ENCODE data around the gene ARHGAP45. TPM values are rescaled to one million over a fixed set of nuclear protein-coding genes. Genes with fewer than 3 reads are reported as not detected.

ARHGAP45 gene
- total and polyA plus RNA-seq, 9 of the 15 experiments (the other 6 are each of a cell fraction or from before 2014, with no cell fraction given) = 0.08 to 22.1 (median 4.2) TPM

DNA sequence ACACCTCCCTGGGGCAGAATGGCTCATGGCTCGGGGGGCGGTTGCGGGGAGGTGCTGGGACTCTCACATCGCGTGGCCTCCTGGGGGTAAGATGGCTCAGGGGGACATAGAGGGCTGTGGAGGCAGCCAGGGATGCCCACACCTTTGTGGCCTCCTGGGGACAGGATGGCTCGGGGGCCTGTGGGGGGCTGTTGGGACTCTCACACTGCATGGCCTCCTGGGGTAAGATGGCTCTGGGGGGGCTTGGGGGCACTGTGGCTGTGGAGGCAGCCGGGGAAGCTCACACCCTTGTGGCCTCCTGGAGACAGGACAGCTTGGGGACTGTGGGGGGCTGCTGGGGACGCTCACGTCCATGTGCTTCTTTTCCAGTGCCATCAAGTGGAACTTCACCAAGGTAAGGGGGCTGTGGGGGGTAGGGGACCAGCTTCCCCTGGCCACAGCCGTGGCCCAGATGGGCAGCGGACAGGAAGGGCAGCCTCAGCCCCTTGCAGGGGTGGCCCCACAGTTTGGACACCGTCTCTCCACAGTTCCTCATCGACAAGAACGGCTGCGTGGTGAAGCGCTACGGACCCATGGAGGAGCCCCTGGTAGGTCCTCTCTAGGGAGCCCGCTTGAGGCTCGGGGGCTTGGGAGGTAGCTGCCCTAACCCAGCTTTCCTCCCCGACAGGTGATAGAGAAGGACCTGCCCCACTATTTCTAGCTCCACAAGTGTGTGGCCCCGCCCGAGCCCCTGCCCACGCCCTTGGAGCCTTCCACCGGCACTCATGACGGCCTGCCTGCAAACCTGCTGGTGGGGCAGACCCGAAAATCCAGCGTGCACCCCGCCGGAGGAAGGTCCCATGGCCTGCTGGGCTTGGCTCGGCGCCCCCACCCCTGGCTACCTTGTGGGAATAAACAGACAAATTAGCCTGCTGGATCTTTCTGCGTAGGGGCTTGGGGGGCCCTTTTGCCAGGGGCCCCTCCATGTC lies 39.2 kb downstream of the ARHGAP45 start:
- ATAC-seq = no peak
- H2AFZ ChIP-seq (ENCODE audit: low read depth, low read length) = no peak overlapping the region
- DNase-seq (ENCODE audit: extremely low read depth in 1 of 4, low spot score in 3 of 4) = no peak
- peak overlapping the region in 1 of 2 experiments; percentile 61; a peak in 2 of 4 replicates for H3K9ac ChIP-seq (ENCODE audit: insufficient read depth in 1 of 2, low read depth in 2 of 2, low read length in 2 of 2)
- ChIA-PET CTCF (ENCODE audit: low intra/inter-chr PET ratio) (no interaction called here), POLR2A (interaction anchor here (0.8 kb wide), 1 partner anchor 93 kb away, joined by 4 read pairs; no protein-coding TSS in a partner anchor)
- no peak overlapping the region for H3K4me3 ChIP-seq
- no peak overlapping the region for H3K27ac ChIP-seq (ENCODE audit: extremely low read depth, low read depth, low read length)
- peaks cover 21 to 87% of the 10 kb centered on the region in 2 experiments for H3K4me1 ChIP-seq (replicated peaks in 1 of 2; ENCODE audit: control insufficient read depth in 2 of 2, insufficient read depth in 2 of 2, low read length in 2 of 2)
- no peaks in the 10 kb centered on the region; the same call in 1 of the 2 replicates for H4K20me1 ChIP-seq (replicated peaks; ENCODE audit: control insufficient read depth, insufficient read depth, low read length)
- TF ChIP-seq RBFOX2 (IDR thresholded peaks at IDR 0.05; ENCODE audit: low read depth, low read length) = 0 out of 2 replicates have a peak, but pooled peaks have one; percentile 27
- TF ChIP-seq, protein P1, sequence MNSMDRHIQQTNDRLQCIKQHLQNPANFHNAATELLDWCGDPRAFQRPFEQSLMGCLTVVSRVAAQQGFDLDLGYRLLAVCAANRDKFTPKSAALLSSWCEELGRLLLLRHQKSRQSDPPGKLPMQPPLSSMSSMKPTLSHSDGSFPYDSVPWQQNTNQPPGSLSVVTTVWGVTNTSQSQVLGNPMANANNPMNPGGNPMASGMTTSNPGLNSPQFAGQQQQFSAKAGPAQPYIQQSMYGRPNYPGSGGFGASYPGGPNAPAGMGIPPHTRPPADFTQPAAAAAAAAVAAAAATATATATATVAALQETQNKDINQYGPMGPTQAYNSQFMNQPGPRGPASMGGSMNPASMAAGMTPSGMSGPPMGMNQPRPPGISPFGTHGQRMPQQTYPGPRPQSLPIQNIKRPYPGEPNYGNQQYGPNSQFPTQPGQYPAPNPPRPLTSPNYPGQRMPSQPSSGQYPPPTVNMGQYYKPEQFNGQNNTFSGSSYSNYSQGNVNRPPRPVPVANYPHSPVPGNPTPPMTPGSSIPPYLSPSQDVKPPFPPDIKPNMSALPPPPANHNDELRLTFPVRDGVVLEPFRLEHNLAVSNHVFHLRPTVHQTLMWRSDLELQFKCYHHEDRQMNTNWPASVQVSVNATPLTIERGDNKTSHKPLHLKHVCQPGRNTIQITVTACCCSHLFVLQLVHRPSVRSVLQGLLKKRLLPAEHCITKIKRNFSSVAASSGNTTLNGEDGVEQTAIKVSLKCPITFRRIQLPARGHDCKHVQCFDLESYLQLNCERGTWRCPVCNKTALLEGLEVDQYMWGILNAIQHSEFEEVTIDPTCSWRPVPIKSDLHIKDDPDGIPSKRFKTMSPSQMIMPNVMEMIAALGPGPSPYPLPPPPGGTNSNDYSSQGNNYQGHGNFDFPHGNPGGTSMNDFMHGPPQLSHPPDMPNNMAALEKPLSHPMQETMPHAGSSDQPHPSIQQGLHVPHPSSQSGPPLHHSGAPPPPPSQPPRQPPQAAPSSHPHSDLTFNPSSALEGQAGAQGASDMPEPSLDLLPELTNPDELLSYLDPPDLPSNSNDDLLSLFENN (IDR thresholded peaks at IDR 0.05; ENCODE audit: low read depth in 2 of 2, low read length in 2 of 2) = no peak
- TF ChIP-seq RAD21 (CRISPR knock-in tag; conservative IDR thresholded peaks at IDR 0.05 in 1 of 2, IDR thresholded peaks at IDR 0.05 in 1 of 2) = no peak
- 0 out of 2 replicates have a peak, but pooled peaks have one; percentile 9 for TF ChIP-seq POLR2AphosphoS5 (IDR thresholded peaks at IDR 0.05; ENCODE audit: control insufficient read depth, insufficient read depth, low read depth, low read length)
- peak; percentile 5; the same call in 1 of the 2 replicates for TF ChIP-seq POLR2G (IDR thresholded peaks at IDR 0.05; ENCODE audit: low read depth, low read length)
- peak; percentile 7 for TF ChIP-seq RBM22 (IDR thresholded peaks at IDR 0.05; ENCODE audit: low read depth, low read length, poor library complexity, severe bottlenecking)
- TF ChIP-seq, protein P2, sequence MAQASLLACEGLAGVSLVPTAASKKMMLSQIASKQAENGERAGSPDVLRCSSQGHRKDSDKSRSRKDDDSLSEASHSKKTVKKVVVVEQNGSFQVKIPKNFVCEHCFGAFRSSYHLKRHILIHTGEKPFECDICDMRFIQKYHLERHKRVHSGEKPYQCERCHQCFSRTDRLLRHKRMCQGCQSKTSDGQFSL (CRISPR knock-in tag; IDR thresholded peaks at IDR 0.05) = no peak
- TF ChIP-seq, protein P2 (tag; IDR thresholded peaks at IDR 0.05) = 0 out of 4 replicates have a peak, but pooled peaks of 1 of the 2 experiments have one; percentile 32
- TF ChIP-seq PML (IDR thresholded peaks at IDR 0.05; ENCODE audit: low read length) = 0 out of 2 replicates have a peak, but pooled peaks have one; percentile 6
- TF ChIP-seq, protein P3, sequence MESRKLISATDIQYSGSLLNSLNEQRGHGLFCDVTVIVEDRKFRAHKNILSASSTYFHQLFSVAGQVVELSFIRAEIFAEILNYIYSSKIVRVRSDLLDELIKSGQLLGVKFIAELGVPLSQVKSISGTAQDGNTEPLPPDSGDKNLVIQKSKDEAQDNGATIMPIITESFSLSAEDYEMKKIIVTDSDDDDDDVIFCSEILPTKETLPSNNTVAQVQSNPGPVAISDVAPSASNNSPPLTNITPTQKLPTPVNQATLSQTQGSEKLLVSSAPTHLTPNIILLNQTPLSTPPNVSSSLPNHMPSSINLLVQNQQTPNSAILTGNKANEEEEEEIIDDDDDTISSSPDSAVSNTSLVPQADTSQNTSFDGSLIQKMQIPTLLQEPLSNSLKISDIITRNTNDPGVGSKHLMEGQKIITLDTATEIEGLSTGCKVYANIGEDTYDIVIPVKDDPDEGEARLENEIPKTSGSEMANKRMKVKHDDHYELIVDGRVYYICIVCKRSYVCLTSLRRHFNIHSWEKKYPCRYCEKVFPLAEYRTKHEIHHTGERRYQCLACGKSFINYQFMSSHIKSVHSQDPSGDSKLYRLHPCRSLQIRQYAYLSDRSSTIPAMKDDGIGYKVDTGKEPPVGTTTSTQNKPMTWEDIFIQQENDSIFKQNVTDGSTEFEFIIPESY (CRISPR knock-in tag; IDR thresholded peaks at IDR 0.05) = 0 out of 2 replicates have a peak, but pooled peaks have one; percentile 42
- TF ChIP-seq TFAM (CRISPR knock-in tag; conservative IDR thresholded peaks at IDR 0.05) = no peak
- peaks cover 56% of the 10 kb centered on the region; the same call in 2 of the 3 replicates for H3K36me3 ChIP-seq (ENCODE audit: control insufficient read depth, insufficient read depth, low read length)
- intact Hi-C loops (cut with micrococcal nuclease) (no loop called here), in situ Hi-C loops (cut with MboI) (no loop called here)
- no peaks in the 10 kb centered on the region for H3K27me3 ChIP-seq (ENCODE audit: control insufficient read depth in 2 of 2, insufficient read depth in 2 of 2, low read length in 2 of 2)
- WGBS (ENCODE audit: insufficient coverage, low coverage, missing lambda C conversion rate) = 90% methylated on average over 26 of the region's 32 CpGs
- no peaks in the 10 kb centered on the region; the same call in 1 of the 2 replicates for H3K9me3 ChIP-seq (replicated peaks; ENCODE audit: control insufficient read depth, insufficient read depth, low read depth, low read length)
- no peak for FAIRE-seq
- H3K4me2 ChIP-seq (ENCODE audit: insufficient read depth, low read length) = no peak overlapping the region
- BruUV-seq (replicated peaks) = no TSS peak
- H3K79me2 ChIP-seq (ENCODE audit: control insufficient read depth, insufficient read depth, low read length) = peaks cover 25% of the 10 kb centered on the region
- no peaks in the 10 kb centered on the region for H3K9me1 ChIP-seq (ENCODE audit: control insufficient read depth, insufficient read depth, low read length)
